Ammon's horn (tissue), 1 donor: ENCODE measurements around the gene BLTP1.

Experiments used
- DNase-seq: peaks from one replicate; pipeline ENCODE4 v3.0.0-alpha.2; 2016; ENCODE audit warnings: low spot score

The BLTP1 gene

DNA sequence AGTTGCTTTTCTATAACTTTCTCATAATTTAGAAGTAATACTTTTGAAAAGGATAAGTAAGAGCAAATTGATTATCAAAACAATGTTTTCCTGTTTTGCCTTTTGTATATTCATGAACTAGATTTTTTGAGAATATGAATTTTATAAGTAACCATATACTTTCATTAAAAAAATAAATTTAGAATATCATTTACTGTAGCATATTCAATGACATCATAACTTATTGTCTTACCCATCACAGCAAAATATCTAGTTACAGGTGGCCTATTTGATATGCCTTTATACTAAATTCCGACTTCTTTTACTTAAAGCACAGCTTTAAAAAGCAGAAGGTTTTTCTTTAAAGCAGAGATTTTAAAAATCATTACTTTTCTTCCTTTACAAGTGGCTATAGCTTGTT is 20.1 kb downstream of the BLTP1 start:
- no peak for DNase-seq

DNA sequence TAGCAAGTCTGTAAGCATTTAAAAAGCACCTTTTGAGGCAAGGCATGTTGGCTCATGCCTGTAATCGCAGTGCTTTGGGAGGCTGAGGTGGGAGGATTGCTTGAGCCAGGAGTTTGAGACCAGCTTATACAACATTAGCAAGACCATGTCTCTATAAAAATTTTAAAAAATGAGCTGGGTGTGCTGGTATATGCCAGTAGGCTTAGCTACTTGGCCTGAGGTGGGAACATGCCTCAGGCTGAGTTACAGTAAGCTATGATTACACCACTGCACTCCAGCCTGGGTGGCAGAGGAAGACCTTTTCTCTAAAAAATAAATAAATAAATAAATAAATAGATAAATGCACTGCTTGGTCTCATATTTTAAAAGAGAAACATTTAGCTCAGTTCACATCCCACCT is 26.8 kb downstream of the BLTP1 start:
- DNase-seq: no peak

DNA sequence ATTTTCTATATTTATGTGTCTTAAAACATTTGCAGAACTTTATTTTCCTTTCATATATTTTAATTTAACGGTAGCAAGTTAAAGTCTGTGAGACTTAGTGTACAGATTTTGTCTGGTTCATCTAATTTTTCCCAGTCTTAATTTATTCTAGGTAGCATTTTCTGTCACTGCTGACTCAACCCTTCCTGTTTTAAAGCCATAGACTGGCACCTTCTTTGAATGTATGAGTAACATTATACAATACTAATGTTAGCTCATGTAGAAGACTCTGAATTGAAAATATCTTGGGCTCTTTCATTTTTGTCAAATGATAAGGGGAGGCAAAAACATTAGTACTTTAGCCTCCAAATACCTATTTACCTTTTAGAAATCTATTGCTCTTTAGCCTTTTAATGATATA is 43.6 kb downstream of the BLTP1 start:
- no peak for DNase-seq
